Ramos (cell line): ENCODE data around the gene ACSL4.
"Not testable (repeated sequence)": the region's sequence is repeated elsewhere in the genome, so short reads cannot be mapped to it uniquely, and the experiment has no call there.

Experiments
- in situ Hi-C: fragments of 300-500 bp; cut with MboI; formaldehyde crosslinking; loops from one replicate; pipeline ENCODE4 v1.14.3; 2022; ENCODE audit warnings: low sequenced_read_pairs; ENCODE audit not compliant: unreplicated experiment

ACSL4 gene

GRCh38 chrX:109679820-109680219, 53.2 kb downstream of the ACSL4 start:
- in situ Hi-C loops, result no loop called here

- in situ Hi-C loops, result no loop called here
These were observed 60.8 kb downstream of the ACSL4 start for GRCh38 chrX:109672239-109672638.

- in situ Hi-C loops, result not testable (repeated sequence)
These were observed 61.9 kb downstream of the ACSL4 start for GRCh38 chrX:109671170-109671569.

GRCh38 chrX:109667986-109668385, 65.1 kb downstream of the ACSL4 start:
- in situ Hi-C loops, result no loop called here

- in situ Hi-C loops, result no loop called here
These were observed 72.5 kb downstream of the ACSL4 start for GRCh38 chrX:109660435-109661143.

GRCh38 chrX:109658391-109658790, 74.7 kb downstream of the ACSL4 start:
- in situ Hi-C loops, result no loop called here

GRCh38 chrX:109657364-109657763, 75.7 kb downstream of the ACSL4 start:
- in situ Hi-C loops, result not testable (repeated sequence)

GRCh38 chrX:109656774-109657173, 76.3 kb downstream of the ACSL4 start:
- in situ Hi-C loops, result no loop called here

GRCh38 chrX:109655502-109656201, 77.4 kb downstream of the ACSL4 start:
- in situ Hi-C loops, result no loop called here

- in situ Hi-C loops, result no loop called here
These were observed 78.4 kb downstream of the ACSL4 start for GRCh38 chrX:109654516-109655109.

GRCh38 chrX:109644671-109645070, 88.4 kb downstream of the ACSL4 start:
- in situ Hi-C loops, result not testable (repeated sequence)

GRCh38 chrX:109643687-109644086, 89.4 kb downstream of the ACSL4 start:
- in situ Hi-C loops, result no loop called here

GRCh38 chrX:109638158-109638557, 94.9 kb downstream of the ACSL4 start:
- in situ Hi-C loops, result loop anchor here (10.0 kb wide), 1 partner anchor 153 kb away; the partner anchor contains the start of gene GUCY2F

- in situ Hi-C loops, result loop anchor here (10.0 kb wide), 1 partner anchor 153 kb away; the partner anchor contains the start of gene GUCY2F
These were observed 95.6 kb downstream of the ACSL4 start for GRCh38 chrX:109637477-109637876.

- in situ Hi-C loops, result loop anchor here (10.0 kb wide), 1 partner anchor 150 kb away; the partner anchor contains the start of gene GUCY2F
These were observed 97.9 kb downstream of the ACSL4 start for GRCh38 chrX:109635146-109635545.

GRCh38 chrX:109632906-109633504, 100.1 kb downstream of the ACSL4 start:
- in situ Hi-C loops, result loop anchor here (10.0 kb wide), 1 partner anchor 148 kb away; the partner anchor contains the start of gene GUCY2F

- in situ Hi-C loops, result no loop called here
These were observed 103.7 kb downstream of the ACSL4 start for GRCh38 chrX:109629310-109629709.

- in situ Hi-C loops, result no loop called here
These were observed 106.4 kb downstream of the ACSL4 start for GRCh38 chrX:109626637-109627036.

- in situ Hi-C loops, result no loop called here
These were observed 108.1 kb downstream of the ACSL4 start, which contains the start of gene KCNE5 for GRCh38 chrX:109624641-109625616. TSS of gene KCNE5 (minus strand) at chrX:109625172. CDS start at chrX:109625020, 152 bp downstream.
